Fibroblast of mammary gland (primary cell): ENCODE results near the gene C1orf232.

Experiments used
- DNase-seq: peaks from one replicate; pipeline ENCODE4 v3.0.0-alpha.2; 2010; ENCODE audit warnings: low read depth
- H3K4me3 ChIP-seq: 2 replicates; pipeline ENCODE4 v1.5.1; 2011; ENCODE audit warnings: low read depth, mild to moderate bottlenecking, low read length, moderate library complexity; ENCODE audit not compliant: control insufficient read depth
- CTCF ChIP-seq: conservative IDR thresholded peaks from 2 replicates; pipeline ENCODE4 v1.5.1; 2011; ENCODE audit warnings: low read depth, low read length, inconsistent platforms; ENCODE audit not compliant: control insufficient read depth, insufficient read depth

The C1orf232 gene

GRCh38 chr1:26180010-26180506, 11.3 kb upstream of the C1orf232 start:
- TF ChIP-seq CTCF: no peak
- no peak for DNase-seq

GRCh38 chr1:26177182-26177684, 8.5 kb upstream of the C1orf232 start, which contains the start of gene CNKSR1:
TSS of gene CNKSR1 (plus strand) at chr1:26177491. CDS start at chr1:26177548, 57 bp downstream.
- H3K4me3 ChIP-seq: no peak within 1 kb of the TSS
- no peak for TF ChIP-seq CTCF
- no peak for DNase-seq

More at GRCh38 chr1:26180010-26180506, 11.3 kb upstream of the C1orf232 start:
- no peak overlapping the region for H3K4me3 ChIP-seq

- no peak for DNase-seq
- no peak overlapping the region for H3K4me3 ChIP-seq
- no peak for TF ChIP-seq CTCF
These were observed 6.6 kb upstream of the C1orf232 start for GRCh38 chr1:26175346-26175745.

- H3K4me3 ChIP-seq: peak within 1 kb of the TSS; percentile 76
- no peak for TF ChIP-seq CTCF
- DNase-seq: no peak
These were observed 2.6 kb upstream of the C1orf232 start, which contains the start of gene ZNF593OS for GRCh38 chr1:26171084-26172072. TSS of gene ZNF593OS (minus strand) at chr1:26171832. CDS start at chr1:26171661, 171 bp downstream.

- no peak for TF ChIP-seq CTCF
- peak overlapping the region; percentile 76 for H3K4me3 ChIP-seq
- no peak for DNase-seq
These were observed 1.7 kb upstream of the C1orf232 start for GRCh38 chr1:26170472-26170821.

- peak; percentile 56 for TF ChIP-seq CTCF
- H3K4me3 ChIP-seq: peak within 1 kb of the TSS; percentile 76
- peak; percentile 88 for DNase-seq
These were observed 1.1 kb upstream of the C1orf232 start, which contains the start of gene ZNF593 for GRCh38 chr1:26169669-26170471. TSS of gene ZNF593 (plus strand) at chr1:26169908. CDS start at chr1:26169984, 76 bp downstream.
